GM18951 (cell line): Measurements from ENCODE around the gene DDTL.
"Not testable (repeated sequence)": the region's sequence is repeated elsewhere in the genome, so short reads cannot be mapped to it uniquely, and the experiment has no call there.

Experiments used
- POLR2A ChIP-seq: IDR thresholded peaks from 4 replicates; pipeline ENCODE4 v1.6.1; 2011; ENCODE audit warnings: mild to moderate bottlenecking; ENCODE audit not compliant: insufficient read length, insufficient read depth; ENCODE audit errors: extremely low read depth
- in situ Hi-C: fragments of 300-500 bp; cut with MboI; formaldehyde crosslinking; loops from one replicate; pipeline ENCODE4 v1.12.0; 2022; ENCODE audit warnings: low sequenced_read_pairs, mixed read lengths, inconsistent platforms; ENCODE audit not compliant: unreplicated experiment

Gene DDTL

DNA sequence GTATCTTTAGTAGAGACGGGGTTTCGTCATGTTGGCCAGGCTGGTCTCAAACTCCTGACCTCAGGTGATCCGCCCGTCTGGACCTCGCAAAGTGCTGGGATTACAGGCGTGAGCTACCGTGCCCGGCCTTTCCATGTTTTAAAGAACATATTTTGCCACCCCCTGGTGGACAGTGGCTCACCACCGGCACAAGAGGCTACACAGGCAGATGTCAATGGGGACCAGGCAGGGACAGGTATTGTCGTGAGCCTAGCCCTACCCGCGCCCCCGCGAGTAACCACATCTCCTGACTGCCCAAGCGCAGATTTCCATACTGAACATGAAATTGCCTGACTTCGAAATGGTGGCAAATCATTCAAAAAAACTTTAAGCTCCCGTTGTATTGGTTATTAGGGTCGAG is 594 bp upstream of the DDTL start:
- in situ Hi-C loops: not testable (repeated sequence)

DNA sequence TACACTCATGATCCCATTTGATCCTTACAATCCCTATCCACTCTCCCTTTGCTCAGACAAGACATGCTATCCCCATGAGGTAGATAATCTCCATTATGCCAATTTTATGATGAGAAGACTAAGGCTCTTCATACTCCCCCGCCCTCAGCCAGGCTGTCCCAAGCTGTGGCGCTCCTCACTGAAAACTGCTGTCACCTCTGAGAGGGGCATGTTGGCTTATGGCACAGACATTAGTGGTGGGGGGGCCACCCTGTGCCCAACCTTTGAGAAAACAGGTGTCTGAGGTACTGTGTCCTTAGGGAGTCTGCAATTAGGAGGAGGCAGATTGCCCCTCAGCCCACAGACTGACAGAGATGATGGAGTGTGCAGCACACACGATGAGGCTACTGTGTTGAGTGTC is 2.4 kb downstream of the DDTL start:
- TF ChIP-seq POLR2A: no peak
- in situ Hi-C loops: no loop called here

DNA sequence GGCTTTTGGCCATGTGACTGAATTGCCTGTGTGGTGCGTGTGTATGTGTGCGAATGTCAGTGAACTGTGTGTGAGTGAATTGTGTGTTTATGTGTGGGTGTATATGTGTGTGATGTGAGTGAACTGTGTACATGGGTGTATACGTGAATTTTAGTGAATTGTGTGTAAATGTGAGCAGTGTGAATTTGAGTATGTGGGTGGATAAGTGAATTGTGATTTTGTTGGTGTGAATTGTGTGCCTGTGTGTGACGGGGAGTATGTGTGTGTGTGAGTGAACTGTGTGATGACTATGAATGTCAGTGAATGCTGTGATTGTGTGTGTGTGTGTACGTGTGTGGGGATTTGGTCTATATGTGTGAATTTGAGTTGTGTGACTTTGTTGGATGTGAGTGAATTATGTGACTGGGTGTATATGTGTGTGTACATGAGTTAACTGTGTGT is 3.5 kb downstream of the DDTL start:
- in situ Hi-C loops: no loop called here
- TF ChIP-seq POLR2A: no peak

DNA sequence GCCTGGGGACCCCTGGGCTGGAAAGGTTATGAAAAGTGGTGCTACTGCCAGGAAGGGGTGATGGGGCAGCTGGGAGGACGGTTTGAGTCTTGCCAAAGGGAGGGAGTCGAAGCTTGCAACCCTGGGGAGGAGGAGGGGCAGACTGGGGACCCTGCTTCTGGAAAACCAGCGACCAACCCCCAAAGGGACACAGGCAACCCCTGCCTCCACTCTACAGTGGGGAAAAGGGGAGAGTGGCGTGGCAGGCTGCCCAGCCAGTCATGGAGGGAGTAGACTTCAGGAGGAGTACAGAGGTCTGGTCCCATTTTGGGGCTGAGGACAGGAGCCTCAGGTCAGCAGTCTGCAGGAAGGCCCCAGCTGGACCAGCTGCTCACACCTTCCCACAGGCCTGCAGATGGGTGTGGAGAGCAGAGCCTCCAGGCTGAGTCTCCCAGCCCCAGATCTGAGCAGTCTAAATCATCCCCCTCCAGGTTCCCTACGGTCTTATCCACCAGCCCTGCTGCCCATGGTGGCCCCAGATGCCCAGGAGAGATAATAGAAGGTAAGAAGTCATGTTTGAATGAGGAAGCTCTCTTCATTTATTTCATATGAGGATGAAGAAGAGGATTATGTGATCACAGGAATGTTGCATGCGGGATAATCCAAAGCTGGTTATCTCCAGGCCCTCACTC is 4.3 kb downstream of the DDTL start:
- in situ Hi-C loops: no loop called here
- TF ChIP-seq POLR2A: peak; percentile 1

DNA sequence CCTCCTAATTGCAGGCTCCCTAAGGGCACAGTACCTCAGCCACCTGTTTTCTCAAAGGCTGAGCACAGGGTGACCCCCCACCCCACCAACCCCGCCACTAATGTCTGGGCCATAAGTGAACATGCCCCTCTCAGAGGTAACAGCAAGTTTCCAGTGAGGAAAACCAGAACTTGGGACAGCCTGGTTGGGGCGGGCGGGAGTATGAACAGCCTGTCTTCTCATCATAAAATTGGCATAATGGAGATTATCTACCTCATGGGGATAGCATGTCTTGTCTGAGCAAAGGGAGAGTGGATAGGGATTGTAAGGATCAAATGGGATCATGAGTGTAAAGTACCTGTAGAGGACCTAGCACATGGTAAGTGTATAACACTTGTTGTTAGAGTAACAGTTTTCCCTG is 5.2 kb downstream of the DDTL start:
- in situ Hi-C loops: not testable (repeated sequence)
- peak; percentile 2 for TF ChIP-seq POLR2A

DNA sequence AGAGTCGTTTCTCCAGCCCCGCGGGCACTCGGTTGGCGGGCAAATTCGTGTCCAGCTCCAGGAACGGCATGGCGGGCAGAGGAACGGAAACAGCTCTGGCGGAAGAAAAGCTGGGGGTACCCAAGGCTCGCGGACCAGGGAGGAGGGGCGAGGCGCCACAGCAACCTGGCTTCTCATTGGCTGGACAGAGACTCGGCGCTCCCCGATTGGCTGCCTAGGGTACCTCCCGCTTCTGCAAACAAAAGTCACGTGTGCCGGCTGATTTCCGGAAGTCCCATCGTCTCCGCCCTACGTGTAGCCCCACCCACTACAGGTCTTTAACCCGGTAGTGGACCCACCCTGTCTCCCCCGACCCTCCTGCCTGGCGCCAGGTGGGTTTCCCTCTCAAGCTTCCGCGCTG is 7.7 kb downstream of the DDTL start, which contains the start of gene DDT:
TSS of gene DDT (minus strand) at position 97 of the 400 bp plus-strand sequence. CDS start at position 70, 27 bp downstream.
- in situ Hi-C loops: not testable (repeated sequence)

DNA sequence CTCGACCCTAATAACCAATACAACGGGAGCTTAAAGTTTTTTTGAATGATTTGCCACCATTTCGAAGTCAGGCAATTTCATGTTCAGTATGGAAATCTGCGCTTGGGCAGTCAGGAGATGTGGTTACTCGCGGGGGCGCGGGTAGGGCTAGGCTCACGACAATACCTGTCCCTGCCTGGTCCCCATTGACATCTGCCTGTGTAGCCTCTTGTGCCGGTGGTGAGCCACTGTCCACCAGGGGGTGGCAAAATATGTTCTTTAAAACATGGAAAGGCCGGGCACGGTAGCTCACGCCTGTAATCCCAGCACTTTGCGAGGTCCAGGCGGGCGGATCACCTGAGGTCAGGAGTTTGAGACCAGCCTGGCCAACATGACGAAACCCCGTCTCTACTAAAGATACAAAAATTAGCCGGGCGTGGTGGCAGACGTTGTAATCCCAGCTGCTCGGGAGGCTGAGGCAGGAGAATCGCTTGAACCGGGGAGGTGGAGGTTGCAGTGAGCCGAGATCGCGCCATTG is 8.2 kb downstream of the DDTL start:
- in situ Hi-C loops: loop anchor here (25.0 kb wide), 1 partner anchor 212 kb away; the partner anchor contains the start of gene SUSD2

DNA sequence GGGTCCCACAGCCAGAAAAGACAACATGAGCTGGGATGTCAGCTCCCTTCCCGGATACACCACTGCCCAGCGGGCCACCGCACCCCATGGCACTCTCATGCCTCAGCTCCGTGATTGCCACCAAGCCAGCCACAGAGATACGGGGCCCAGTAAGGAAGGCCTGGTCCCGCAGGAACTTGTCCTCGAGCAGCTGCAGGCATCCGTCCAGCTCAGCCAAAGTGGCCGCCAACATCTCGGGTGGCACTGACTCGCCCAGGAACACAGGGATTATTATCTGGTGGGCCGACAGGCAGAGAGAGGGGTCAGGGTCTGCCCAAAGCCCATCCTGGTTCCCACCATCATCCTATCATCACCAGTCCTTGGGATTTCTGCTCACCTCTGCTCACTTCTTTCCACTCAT is 10.6 kb downstream of the DDTL start:
- in situ Hi-C loops: loop anchor here (25.0 kb wide), 1 partner anchor 210 kb away; the partner anchor contains the start of gene SUSD2

DNA sequence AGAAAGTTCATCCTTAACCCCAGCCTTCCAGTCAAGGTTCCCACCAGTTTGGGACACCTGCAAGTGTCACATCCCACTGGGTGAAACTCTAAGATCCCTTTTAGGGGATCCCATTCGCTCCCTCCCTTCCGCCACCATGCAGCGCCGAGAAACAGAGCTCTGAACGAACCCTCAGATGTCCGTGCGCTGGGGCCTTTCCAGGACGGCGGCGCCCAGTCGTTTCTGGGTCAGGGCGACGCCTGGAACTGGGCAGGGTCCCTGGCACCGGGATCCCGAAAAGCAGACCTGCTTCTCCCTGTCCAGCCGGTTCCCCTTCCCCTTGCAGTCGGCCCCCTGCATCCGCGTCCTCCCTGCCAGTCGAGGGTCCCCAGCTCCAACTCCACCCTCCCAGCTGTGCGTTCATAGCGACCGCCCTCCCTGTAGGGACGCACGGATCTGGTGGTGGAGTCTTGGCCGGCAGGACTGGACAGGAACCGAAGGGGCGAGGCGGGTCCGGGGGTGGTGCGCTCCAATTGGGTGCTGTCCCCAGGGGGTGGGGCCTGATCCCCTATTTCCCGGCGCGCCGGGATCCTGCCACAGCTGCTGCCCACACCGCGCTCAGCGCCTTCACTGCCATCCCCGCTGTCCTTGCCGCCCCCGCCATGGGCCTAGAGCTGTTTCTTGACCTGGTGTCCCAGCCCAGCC is 13.0 kb downstream of the DDTL start, which contains the start of gene GSTT2:
TSS of gene GSTT2 (plus strand) at position 578 of the 684 bp plus-strand sequence.
- in situ Hi-C loops: loop anchor here (25.0 kb wide), 1 partner anchor 208 kb away; the partner anchor contains the start of gene SUSD2

DNA sequence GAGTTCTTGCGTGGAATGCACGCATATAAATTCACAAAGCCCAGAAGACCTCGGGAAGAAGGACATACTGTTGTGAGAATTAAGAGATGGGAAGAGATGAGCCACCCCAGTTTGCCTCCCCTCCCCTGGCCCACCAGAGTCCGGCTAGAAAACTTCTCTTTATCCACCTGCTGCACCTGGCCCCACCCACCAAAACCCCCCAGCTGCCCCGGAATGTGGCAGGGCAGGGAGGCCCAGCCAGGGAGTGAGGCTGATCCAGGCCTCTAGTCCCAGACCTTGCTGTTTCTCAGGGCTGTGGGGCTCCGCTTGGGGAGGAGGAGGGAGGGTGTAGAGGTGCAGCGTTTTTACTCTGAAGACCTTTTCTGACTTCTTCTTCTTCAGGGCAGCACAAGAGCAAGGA is 13.9 kb downstream of the DDTL start:
- in situ Hi-C loops: loop anchor here (25.0 kb wide), 1 partner anchor 207 kb away; the partner anchor contains the start of gene SUSD2

DNA sequence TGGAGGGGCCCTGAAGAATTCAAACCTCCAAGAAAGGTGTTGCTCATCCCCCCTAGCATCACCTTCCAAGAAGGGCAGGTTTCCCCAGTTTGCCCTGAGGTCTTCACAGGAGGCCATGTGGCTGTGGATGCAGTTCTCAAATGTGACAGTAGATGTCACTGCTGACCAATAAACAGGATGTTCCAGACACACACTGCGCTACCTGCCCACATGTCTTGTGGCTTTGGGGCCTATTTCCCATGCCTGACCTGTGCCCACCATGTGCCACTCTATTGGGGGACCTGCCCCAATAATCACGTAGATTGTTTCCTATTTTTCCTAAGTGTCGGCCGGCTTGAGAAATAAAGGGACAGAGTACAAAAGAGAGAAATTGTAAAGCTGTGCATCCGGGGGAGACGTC is 17.7 kb downstream of the DDTL start:
- no peak for TF ChIP-seq POLR2A
- in situ Hi-C loops: loop anchor here (25.0 kb wide), 1 partner anchor 203 kb away; the partner anchor contains the start of gene SUSD2

DNA sequence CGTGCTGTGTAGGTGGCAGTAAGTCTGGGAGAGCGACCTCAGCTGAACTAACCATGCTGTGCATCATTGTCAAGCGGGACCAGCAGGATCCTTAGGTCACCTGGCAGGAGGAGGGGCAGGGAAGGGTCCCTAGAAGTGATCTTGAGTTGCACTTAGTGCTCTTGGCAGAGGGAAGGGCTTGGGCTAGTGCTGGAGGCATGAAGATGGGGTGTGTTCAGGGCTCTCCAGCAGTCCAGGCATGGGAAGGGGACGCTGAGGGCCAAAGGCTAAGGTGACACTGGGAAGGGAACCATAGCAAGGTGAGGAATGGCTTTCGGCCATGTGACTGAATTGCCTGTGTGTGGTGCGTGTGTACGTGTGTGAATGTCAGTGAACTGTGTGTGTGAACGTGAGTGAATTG is 19.4 kb downstream of the DDTL start:
- in situ Hi-C loops: loop anchor here (5.0 to 25.0 kb wide), 2 partner anchors 34 to 201 kb away; partner anchors contain the start of gene SUSD2

DNA sequence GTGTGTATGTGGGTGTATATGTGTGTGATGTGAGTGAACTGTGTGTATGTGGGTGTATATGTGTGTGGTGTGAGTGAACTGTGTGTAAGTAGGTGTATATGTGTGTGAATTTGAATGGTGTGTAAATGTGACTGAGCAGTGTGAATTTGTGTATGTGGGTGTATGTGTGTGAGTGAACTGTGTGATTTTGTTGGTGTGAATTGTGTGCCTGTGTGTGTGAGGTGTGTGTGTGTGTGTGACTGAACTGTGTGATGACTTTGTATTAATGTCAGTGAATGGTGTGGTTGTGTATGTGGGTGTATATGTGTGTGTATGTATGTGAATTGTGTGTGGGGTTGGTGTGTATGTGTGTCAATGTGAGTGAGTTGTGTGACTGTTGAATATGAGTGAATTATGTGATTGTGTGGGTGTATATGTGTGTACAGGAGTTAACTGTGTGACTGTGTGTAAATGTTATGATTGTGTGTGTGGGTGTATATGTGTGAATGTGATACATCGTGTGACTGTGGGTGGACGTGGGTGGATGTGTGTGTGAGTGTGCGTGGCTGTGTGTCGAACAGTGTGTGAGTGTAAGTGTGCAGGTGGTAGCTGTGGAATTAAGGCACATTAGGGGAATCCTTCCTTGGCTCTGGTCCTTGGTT is 20.0 kb downstream of the DDTL start:
- in situ Hi-C loops: loop anchor here (5.0 to 25.0 kb wide), 2 partner anchors 34 to 201 kb away; partner anchors contain the start of gene SUSD2

DNA sequence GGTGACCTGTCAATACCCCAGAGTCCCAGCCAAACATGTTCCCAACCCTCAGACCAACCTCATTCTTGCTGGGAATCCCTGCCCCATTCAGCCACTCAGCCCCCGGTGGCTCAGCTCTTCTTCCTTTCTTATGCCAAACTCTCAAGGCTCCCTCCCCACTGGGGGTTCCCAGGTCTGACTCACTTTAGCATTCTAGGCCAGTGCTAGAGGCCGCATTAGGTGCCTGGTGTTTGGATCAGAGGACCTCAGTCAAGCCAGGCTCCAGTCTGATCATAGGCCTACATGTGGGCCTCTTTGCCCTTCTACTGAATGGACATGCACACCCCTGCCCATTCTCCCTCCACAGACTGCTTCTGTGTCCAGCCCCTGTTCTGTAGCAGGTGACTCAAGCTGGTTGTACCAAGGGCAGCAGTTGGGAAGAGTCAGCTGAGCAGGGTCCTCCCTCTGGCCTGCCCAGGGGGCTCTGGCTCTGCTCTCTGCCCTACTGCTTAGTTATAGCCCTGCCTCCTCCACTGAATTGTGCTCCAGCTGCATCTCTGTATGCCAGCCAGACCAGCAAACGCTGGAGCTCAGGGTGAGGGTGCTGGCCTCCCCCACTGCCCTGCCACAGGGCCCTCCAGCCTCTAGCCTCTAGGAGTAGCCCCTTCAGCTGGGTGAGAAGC is 23.0 kb downstream of the DDTL start:
- in situ Hi-C loops: loop anchor here (5.0 to 25.0 kb wide), 2 partner anchors 37 to 198 kb away; partner anchors contain the start of gene SUSD2

DNA sequence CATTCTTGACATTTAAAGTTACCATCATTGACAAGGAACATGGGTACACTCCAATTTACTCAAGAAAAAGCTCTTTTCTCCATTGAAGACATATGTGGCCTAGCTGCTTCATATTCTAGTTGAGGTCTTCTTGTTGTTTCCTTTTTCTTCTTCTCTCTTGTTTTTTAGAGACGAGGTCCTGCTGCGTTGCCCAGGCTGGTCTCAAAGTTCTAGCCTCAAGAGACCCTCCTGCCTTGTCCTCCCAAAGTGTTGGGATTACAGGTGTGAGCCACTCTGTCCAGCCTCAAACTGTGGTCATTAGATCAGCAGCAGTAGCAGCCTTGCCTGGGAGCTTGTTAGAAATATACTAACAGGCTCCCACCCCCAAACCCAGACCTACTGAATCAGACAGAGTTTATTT is 26.4 kb downstream of the DDTL start:
- in situ Hi-C loops: loop anchor here (25.0 kb wide), 1 partner anchor 194 kb away; the partner anchor contains the start of gene SUSD2

DNA sequence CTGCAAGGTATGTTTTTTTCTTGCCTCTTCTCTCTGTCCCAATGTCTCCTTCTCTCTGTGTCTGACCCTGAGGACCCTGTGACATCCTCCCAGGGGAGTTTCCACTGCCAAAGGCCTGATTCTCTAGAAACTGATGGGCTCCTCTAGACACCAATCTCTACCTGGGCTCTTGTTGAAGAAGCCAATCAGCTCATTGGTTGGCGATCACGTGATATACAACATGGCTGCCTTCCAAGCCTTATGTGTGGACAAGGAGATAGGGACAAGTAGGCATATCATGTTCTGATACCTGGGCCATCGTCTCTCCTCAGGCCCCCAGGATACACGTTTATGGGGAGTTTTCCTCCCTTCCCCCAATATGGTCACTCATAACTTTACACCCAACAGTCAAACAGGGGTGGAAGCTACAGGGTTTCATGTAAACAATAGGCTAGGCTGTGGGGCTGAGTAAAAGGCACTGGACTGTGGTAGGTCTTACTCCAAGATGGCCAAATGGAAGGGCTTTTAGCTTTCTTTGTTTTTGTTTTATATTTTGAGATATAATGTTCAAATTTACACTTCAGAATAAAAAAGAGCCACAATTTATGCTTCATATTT is 27.0 kb downstream of the DDTL start:
- in situ Hi-C loops: loop anchor here (25.0 kb wide), 1 partner anchor 194 kb away; the partner anchor contains the start of gene SUSD2
